GM12891 (cell line): ENCODE measurements around the gene TFR2.

Source experiments
- POLR2A ChIP-seq: IDR thresholded peaks from 2 replicates; pipeline ENCODE4 v1.6.1; 2011; ENCODE audit warnings: low read depth, low read length, control low read depth
- POLR2AphosphoS5 ChIP-seq: IDR thresholded peaks from 2 replicates; pipeline ENCODE4 v1.6.1; 2011; ENCODE audit warnings: low read depth, low read length, control low read depth
- POU2F2 ChIP-seq: IDR thresholded peaks from 2 replicates; pipeline ENCODE4 v1.6.1; 2011; ENCODE audit warnings: low read depth, mild to moderate bottlenecking, control low read depth, low read length, moderate library complexity
- SPI1 ChIP-seq: IDR thresholded peaks from 2 replicates; pipeline ENCODE4 v1.6.1; 2011; ENCODE audit warnings: low read depth, low read length, control low read depth
- TAF1 ChIP-seq: IDR thresholded peaks from 2 replicates; pipeline ENCODE4 v1.6.1; 2011; ENCODE audit warnings: low read depth, low read length, control low read depth

DNA sequence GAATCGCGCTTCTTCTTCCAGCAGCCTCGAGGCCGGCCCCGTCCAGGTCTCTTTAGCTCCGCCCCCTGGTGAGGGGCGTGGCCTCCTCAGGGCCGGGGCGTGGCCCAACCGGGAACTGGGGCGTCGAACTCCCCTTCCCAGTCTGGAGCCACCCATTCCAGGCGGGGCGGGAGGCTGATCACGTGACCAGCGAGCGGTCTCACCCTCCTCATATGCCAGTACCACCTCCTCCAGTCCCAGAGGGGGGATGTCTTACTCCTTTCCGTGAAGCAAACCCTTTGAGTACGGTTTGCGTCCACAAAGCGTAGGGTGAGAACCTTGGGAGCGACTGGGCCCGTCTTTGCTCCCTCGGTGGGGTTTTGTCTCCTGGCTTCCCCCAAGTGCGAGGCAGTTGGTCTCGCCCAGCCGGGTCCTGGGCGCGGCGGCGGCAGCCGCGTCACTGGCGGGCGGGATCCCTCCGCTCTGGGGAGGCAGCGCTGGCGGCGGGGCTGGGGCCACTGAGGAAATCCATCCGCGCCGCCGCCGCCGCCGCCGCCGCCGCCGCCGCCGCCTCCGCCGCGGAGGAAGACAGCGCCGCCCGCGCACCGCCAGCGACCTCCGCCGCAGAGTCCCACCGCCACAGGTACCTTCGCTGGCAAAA, 32.1 kb upstream of the TFR2 start, which contains the start of gene GNB2:
- no peak for TF ChIP-seq SPI1
- peak; percentile 62 for TF ChIP-seq POLR2A
- TF ChIP-seq TAF1 = peak; percentile 77
- 0 out of 2 replicates have a peak, but pooled peaks have one; percentile 39 for TF ChIP-seq POU2F2
- peak; percentile 52; the same call in 1 of the 2 replicates for TF ChIP-seq POLR2AphosphoS5
